ENCODE data around the gene SLC2A6.

Gene SLC2A6

GRCh38 chr9:133439337-133439736 is 39.6 kb downstream of the SLC2A6 start:
- Histone ChIP-seq H2AFZ (ENCODE audit: low read depth) (no peak overlapping the region), H3K9ac (no peak overlapping the region), H3K4me2 (no peak overlapping the region), H3K27me3 (ENCODE audit: insufficient read depth, low read depth) (peaks cover 100% of the 10 kb centered on the region), H4K20me1 (ENCODE audit: insufficient read depth) (no peaks in the 10 kb centered on the region), H3K4me3 (IDR thresholded peaks at IDR 0.05; ENCODE audit: insufficient read depth, low read depth, low read length) (no peak overlapping the region), H3K4me1 (ENCODE audit: low read depth, poor library complexity, severe bottlenecking) (no peaks in the 10 kb centered on the region), H3K79me2 (ENCODE audit: insufficient read depth, low read depth) (no peaks in the 10 kb centered on the region), H3K36me3 (ENCODE audit: insufficient read depth) (no peaks in the 10 kb centered on the region), H3K27ac (no peak overlapping the region)
- no peak for TF ChIP-seq CTCF (conservative IDR thresholded peaks at IDR 0.05; ENCODE audit: low read depth, low read length)

GRCh38 chr9:133437753-133438531 is 41.0 kb downstream of the SLC2A6 start:
- no peak overlapping the region for H2AFZ ChIP-seq (ENCODE audit: low read depth)
- H3K4me2 ChIP-seq, result no peak overlapping the region
- H3K79me2 ChIP-seq (ENCODE audit: insufficient read depth, low read depth), result no peaks in the 10 kb centered on the region
- peaks cover 94% of the 10 kb centered on the region for H3K27me3 ChIP-seq (ENCODE audit: insufficient read depth, low read depth)
- H3K4me3 ChIP-seq (IDR thresholded peaks at IDR 0.05; ENCODE audit: insufficient read depth, low read depth, low read length), result no peak overlapping the region
- no peaks in the 10 kb centered on the region for H3K4me1 ChIP-seq (ENCODE audit: low read depth, poor library complexity, severe bottlenecking)
- no peak for TF ChIP-seq CTCF (conservative IDR thresholded peaks at IDR 0.05; ENCODE audit: low read depth, low read length)
- no peaks in the 10 kb centered on the region for H3K36me3 ChIP-seq (ENCODE audit: insufficient read depth)
- H4K20me1 ChIP-seq (ENCODE audit: insufficient read depth), result no peaks in the 10 kb centered on the region
- no peak overlapping the region for H3K27ac ChIP-seq
- no peak overlapping the region for H3K9ac ChIP-seq

GRCh38 chr9:133436681-133437080 is 42.2 kb downstream of the SLC2A6 start:
- H3K9ac ChIP-seq, result no peak overlapping the region
- no peak overlapping the region for H3K4me3 ChIP-seq (IDR thresholded peaks at IDR 0.05; ENCODE audit: insufficient read depth, low read depth, low read length)
- no peaks in the 10 kb centered on the region for H4K20me1 ChIP-seq (ENCODE audit: insufficient read depth)
- no peak overlapping the region for H3K4me2 ChIP-seq
- no peak for TF ChIP-seq CTCF (conservative IDR thresholded peaks at IDR 0.05; ENCODE audit: low read depth, low read length)
- H3K36me3 ChIP-seq (ENCODE audit: insufficient read depth), result no peaks in the 10 kb centered on the region
- no peaks in the 10 kb centered on the region for H3K4me1 ChIP-seq (ENCODE audit: low read depth, poor library complexity, severe bottlenecking)
- H2AFZ ChIP-seq (ENCODE audit: low read depth), result no peak overlapping the region
- H3K27me3 ChIP-seq (ENCODE audit: insufficient read depth, low read depth), result peaks cover 89% of the 10 kb centered on the region
- no peaks in the 10 kb centered on the region for H3K79me2 ChIP-seq (ENCODE audit: insufficient read depth, low read depth)
- H3K27ac ChIP-seq, result no peak overlapping the region

GRCh38 chr9:133433351-133433843 is 45.5 kb downstream of the SLC2A6 start:
- Histone ChIP-seq H3K4me2 (no peak overlapping the region), H3K27me3 (ENCODE audit: insufficient read depth, low read depth) (peaks cover 71% of the 10 kb centered on the region), H3K9ac (no peak overlapping the region), H3K27ac (no peak overlapping the region), H3K36me3 (ENCODE audit: insufficient read depth) (no peaks in the 10 kb centered on the region), H3K4me1 (ENCODE audit: low read depth, poor library complexity, severe bottlenecking) (no peaks in the 10 kb centered on the region), H4K20me1 (ENCODE audit: insufficient read depth) (no peaks in the 10 kb centered on the region), H3K79me2 (ENCODE audit: insufficient read depth, low read depth) (no peaks in the 10 kb centered on the region), H2AFZ (ENCODE audit: low read depth) (no peak overlapping the region), H3K4me3 (IDR thresholded peaks at IDR 0.05; ENCODE audit: insufficient read depth, low read depth, low read length) (no peak overlapping the region)
- no peak for TF ChIP-seq CTCF (conservative IDR thresholded peaks at IDR 0.05; ENCODE audit: low read depth, low read length)

All from KMS-11 (cell line).